IMR-90 (cell line): ENCODE data around the gene PAQR5. TPM values are rescaled to one million over a fixed set of nuclear protein-coding genes. Genes with fewer than 3 reads are reported as not detected.

Experiments
- ATAC-seq: fragments of 200-7000 bp; cut with Tn5 transposase; 2 replicates; pipeline ENCODE4 v1.9.1; 2020; ENCODE audit warnings: low read depth, mild to moderate bottlenecking, moderate library complexity
- BruUV-seq: library from RNA; stranded (reverse); fragments of 400-500 nt; replicated peaks from 2 replicates; lab custom pipeline; 2021; lab: Mats Ljungman, UMichigan
- CTCF ChIA-PET: fragments of 300-600 bp; formaldehyde crosslinking; extraction: SDS; loops from one replicate; lab custom pipeline; 2021; ENCODE audit warnings: antibody characterized with exemption; lab: Yijun Ruan, JAX
- POLR2A ChIA-PET: fragments of 300-600 bp; sonication (Branson Sonifier 250); formaldehyde crosslinking; loops from one replicate; lab custom pipeline; 2022; ENCODE audit warnings: antibody characterized with exemption; ENCODE audit not compliant: unreplicated experiment; lab: Charles Lee
- DNase-seq: peaks from one replicate; pipeline ENCODE4 v3.0.0; 2013
- H2AFZ ChIP-seq: replicated peaks from 2 replicates; pipeline ENCODE3; 2013; ENCODE audit warnings: low read length, mild to moderate bottlenecking; ENCODE audit not compliant: poor library complexity
- H2AK5ac ChIP-seq: 2 replicates; pipeline ENCODE4 v1.6.1; 2013; ENCODE audit warnings: low read depth, low read length, inconsistent platforms
- H2AK9ac ChIP-seq: replicated peaks from 2 replicates; pipeline ENCODE3; 2013; ENCODE audit warnings: mild to moderate bottlenecking, low read depth, low read length, moderate library complexity; ENCODE audit not compliant: poor library complexity
- H2BK120ac ChIP-seq: 2 replicates; pipeline ENCODE4 v1.6.1; 2013; ENCODE audit warnings: low read depth, low read length, inconsistent platforms
- H2BK15ac ChIP-seq: 3 replicates; pipeline ENCODE4 v1.6.1; 2013; ENCODE audit warnings: low read depth, low read length, inconsistent platforms
- H2BK20ac ChIP-seq: 2 replicates; pipeline ENCODE4 v1.6.1; 2013; ENCODE audit warnings: low read depth, mild to moderate bottlenecking, inconsistent platforms, low read length, moderate library complexity
- H2BK5ac ChIP-seq: 2 replicates; pipeline ENCODE4 v1.6.1; 2013; ENCODE audit warnings: mild to moderate bottlenecking, low read depth, low read length, inconsistent platforms; ENCODE audit not compliant: poor library complexity, severe bottlenecking
- H3K14ac ChIP-seq: replicated peaks from 2 replicates; pipeline ENCODE4 v1.6.1; 2013; ENCODE audit warnings: low read depth, low read length, inconsistent platforms
- H3K18ac ChIP-seq: 2 replicates; pipeline ENCODE4 v1.6.1; 2013; ENCODE audit warnings: low read depth, low read length, control low read depth
- H3K23ac ChIP-seq: 2 replicates; pipeline ENCODE4 v1.6.1; 2013; ENCODE audit warnings: low read depth, low read length, inconsistent platforms
- H3K27ac ChIP-seq: 2 replicates; pipeline ENCODE4 v1.5.1; 2013; ENCODE audit warnings: mild to moderate bottlenecking, control low read depth, low read length; ENCODE audit not compliant: insufficient read depth
- H3K27me3 ChIP-seq: 2 replicates; pipeline ENCODE4 v1.6.1; 2013; ENCODE audit warnings: low read length; ENCODE audit not compliant: control insufficient read depth, insufficient read depth
- H3K36me3 ChIP-seq: 2 replicates; pipeline ENCODE4 v1.6.1; 2013; ENCODE audit warnings: low read length, mixed read lengths; ENCODE audit not compliant: control insufficient read depth, insufficient read depth
- H3K4ac ChIP-seq: 2 replicates; pipeline ENCODE4 v1.6.1; 2013; ENCODE audit warnings: low read depth, low read length, inconsistent platforms
- H3K4me1 ChIP-seq: 2 replicates; pipeline ENCODE4 v1.6.1; 2013; ENCODE audit warnings: low read length, mixed read lengths; ENCODE audit not compliant: control insufficient read depth, insufficient read depth
- H3K4me2 ChIP-seq: 2 replicates; pipeline ENCODE4 v1.6.1; 2013; ENCODE audit warnings: low read depth, mild to moderate bottlenecking, control low read depth, low read length, moderate library complexity
- H3K4me3 ChIP-seq: 2 replicates; pipeline ENCODE4 v1.5.1; 2013; ENCODE audit warnings: low read depth, mild to moderate bottlenecking, control low read depth, low read length, moderate library complexity; ENCODE audit not compliant: insufficient read depth
- H3K56ac ChIP-seq: 2 replicates; pipeline ENCODE4 v1.6.1; 2013; ENCODE audit warnings: low read length, inconsistent platforms; ENCODE audit not compliant: insufficient read depth; ENCODE audit errors: extremely low read depth
- H3K79me1 ChIP-seq, 2 experiments: 2 replicates each; pipeline ENCODE4 v1.6.1; 2013; ENCODE audit warnings: low read length in 2 of 2, inconsistent platforms in 1 of 2, low read depth in 1 of 2
- H3K9ac ChIP-seq: 2 replicates; pipeline ENCODE4 v1.6.1; 2013; ENCODE audit warnings: low read depth, low read length, control low read depth
- H3K9me1 ChIP-seq: 2 replicates; pipeline ENCODE4 v1.6.1; 2013; ENCODE audit warnings: low read length, inconsistent platforms; ENCODE audit not compliant: insufficient read depth
- H3K9me3 ChIP-seq: 2 replicates; pipeline ENCODE4 v1.6.1; 2013; ENCODE audit warnings: low read length; ENCODE audit not compliant: control insufficient read depth, insufficient read depth
- H4K20me1 ChIP-seq: 2 replicates; pipeline ENCODE4 v1.6.1; 2013; ENCODE audit warnings: low read length, inconsistent platforms; ENCODE audit not compliant: insufficient read depth
- H4K5ac ChIP-seq: 2 replicates; pipeline ENCODE4 v1.6.1; 2013; ENCODE audit warnings: mild to moderate bottlenecking, low read depth, low read length, control low read depth
- H4K8ac ChIP-seq, 2 experiments: 2 replicates each; pipeline ENCODE4 v1.6.1; 2013; ENCODE audit warnings: low read depth in 2 of 2, low read length in 2 of 2, control low read depth in 1 of 2, inconsistent platforms in 1 of 2
- H4K91ac ChIP-seq: 2 replicates; pipeline ENCODE4 v1.6.1; 2013; ENCODE audit warnings: low read depth, low read length, inconsistent platforms; ENCODE audit not compliant: insufficient read depth
- CEBPB ChIP-seq: IDR thresholded peaks from 2 replicates; pipeline ENCODE4 v1.6.1; 2012; ENCODE audit warnings: low read depth, low read length, improper control_type of control experiment
- CHD1 ChIP-seq: IDR thresholded peaks from 2 replicates; pipeline ENCODE4 v1.6.1; 2012; ENCODE audit warnings: low read depth, low read length, improper control_type of control experiment
- ELK1 ChIP-seq: fragments of 150-350 bp; IDR thresholded peaks from 2 replicates; pipeline ENCODE4 v1.6.1; 2016; ENCODE audit warnings: low read depth, mild to moderate bottlenecking, low read length, moderate library complexity, borderline replicate concordance
- MAZ ChIP-seq: IDR thresholded peaks from 2 replicates; pipeline ENCODE4 v1.6.1; 2012; ENCODE audit warnings: low read depth, mild to moderate bottlenecking, low read length, improper control_type of control experiment, moderate library complexity, borderline replicate concordance
- NFE2L2 ChIP-seq: fragments of 150-350 bp; IDR thresholded peaks from 2 replicates; pipeline ENCODE4 v1.6.1; 2016; ENCODE audit warnings: low read depth, mild to moderate bottlenecking, low read length
- POLR2A ChIP-seq: IDR thresholded peaks from 2 replicates; pipeline ENCODE4 v1.6.1; 2012; ENCODE audit warnings: mild to moderate bottlenecking, low read depth, low read length
- RFX5 ChIP-seq: IDR thresholded peaks from 2 replicates; pipeline ENCODE4 v1.8.0; 2012; ENCODE audit warnings: low read depth, mild to moderate bottlenecking, low read length, moderate library complexity
- WGBS, 2 experiments: methylation state at CpG; one replicate each; pipeline versions ENCODE4 v1.1.5 to v1.1.7; 2013; ENCODE audit warnings: missing lambda C conversion rate in 2 of 2; ENCODE audit not compliant: insufficient read length in 1 of 2; ENCODE audit errors: extremely low coverage in 2 of 2; 5-methylcytosine and 5-hydroxymethylcytosine counted together
- dilution Hi-C: fragments of 300-500 bp; cut with HindIII; formaldehyde crosslinking; loops from one replicate; pipeline ENCODE4 v1.14.3; 2018; ENCODE audit warnings: low sequenced_read_pairs; ENCODE audit not compliant: unreplicated experiment
- in situ Hi-C: fragments of 300-500 bp; cut with MboI; formaldehyde crosslinking; loops from 3 replicates; pipeline ENCODE4 v1.14.3; 2019; ENCODE audit warnings: low sequenced_read_pairs, inconsistent platforms, mixed read lengths
- intact Hi-C: fragments of 100-400 bp; cut with micrococcal nuclease; formaldehyde crosslinking; loops from 2 replicates; pipeline ENCODE4 v1.10.0; 2022
- polyA plus RNA-seq, 3 experiments: library from polyadenylated mRNA; depleted of rRNA; stranded (reverse); fragments of >200 nt; gene quantifications; 2 replicates each; pipeline ENCODE4 v1.2.3, GENCODE V29; 2012; ENCODE audit warnings: low replicate concordance in 1 of 3
- total RNA-seq: library from RNA; depleted of rRNA; stranded (reverse); fragments of >200 nt; gene quantifications from 2 replicates; pipeline ENCODE4 v1.2.3, GENCODE V29; 2012

PAQR5 gene
- total and polyA plus RNA-seq, 2 of the 4 experiments (the other 2 are of a cell fraction), result 2.3 to 2.7 TPM

GRCh38 chr15:69391046-69391757 lies 92.5 kb downstream of the PAQR5 start:
- TF ChIP-seq CHD1 (no peak), CEBPB (no peak), POLR2A (no peak), ELK1 (no peak), MAZ (no peak), NFE2L2 (no peak), RFX5 (no peak)
- Histone ChIP-seq H3K4me1 (peaks cover 8% of the 10 kb centered on the region), H2BK20ac (no peak overlapping the region), H3K14ac (no peak overlapping the region), H2AK5ac (no peak overlapping the region), H4K91ac (no peak overlapping the region), H3K56ac (no peak overlapping the region), H3K23ac (no peak overlapping the region), H3K9me3 (no peaks in the 10 kb centered on the region), H3K4me3 (no peak overlapping the region), H3K4ac (0 out of 2 replicates have a peak overlapping the region, but pooled peaks have one; percentile 35), H2BK120ac (no peak overlapping the region; the same call in 1 of the 2 replicates), H4K20me1 (peaks cover 17% of the 10 kb centered on the region), H4K5ac (no peak overlapping the region), H2BK5ac (peak overlapping the region; percentile 20), H3K9ac (no peak overlapping the region), H3K4me2 (no peak overlapping the region), H2AK9ac (peak overlapping the region; percentile 62), H3K9me1 (peaks cover 41% of the 10 kb centered on the region), H3K27ac (no peak overlapping the region), H3K18ac (no peak overlapping the region), H3K79me1 (peaks cover 4 to 47% of the 10 kb centered on the region in 2 experiments; a peak in 3 of 4 replicates), H2BK15ac (no peak overlapping the region), H3K27me3 (no peaks in the 10 kb centered on the region), H3K36me3 (peaks cover 3% of the 10 kb centered on the region), H2AFZ (no peak overlapping the region), H4K8ac (no peak overlapping the region)
- CTCF ChIA-PET, result interaction anchor here (0.6 to 0.7 kb wide), 2 partner anchors 27 to 87 kb away, joined by 3 to 4 read pairs; no protein-coding TSS in a partner anchor
- 97% methylated on average over 5 of the region's 11 CpGs; no CpG with 5 or more reads in 1 of the 2 experiments for WGBS, 2 experiments
- dilution Hi-C loops, result no loop called here
- BruUV-seq, result no TSS peak
- DNase-seq (no peak), ATAC-seq (no peak)
- POLR2A ChIA-PET, result no interaction called here
- in situ Hi-C loops, result no loop called here
- intact Hi-C loops, result loop anchor here (5.0 kb wide), 1 partner anchor 164 kb away; no protein-coding TSS in a partner anchor
